GM12878 (cell line): ENCODE data around the gene CATSPER3.
"Not testable (repeated sequence)": the region's sequence is repeated elsewhere in the genome, so short reads cannot be mapped to it uniquely, and the experiment has no call there.

Experiments used
- CTCF ChIP-seq, 3 experiments: IDR thresholded peaks in 2 of 3; conservative IDR thresholded peaks in 1 of 3; 2 replicates each; pipeline ENCODE4 v1.5.1; 2011; ENCODE audit warnings: low read depth in 3 of 3, low read length in 3 of 3, mild to moderate bottlenecking in 3 of 3, control low read depth in 2 of 3, moderate library complexity in 2 of 3, inconsistent platforms in 1 of 3, mixed read lengths in 1 of 3; ENCODE audit not compliant: control insufficient read depth in 2 of 3, insufficient read depth in 1 of 3; ENCODE audit errors: extremely low read depth in 1 of 3
- NRF1 ChIP-seq: conservative IDR thresholded peaks from 2 replicates; pipeline ENCODE4 v1.6.1; 2011; ENCODE audit warnings: mild to moderate bottlenecking, low read depth, low read length, improper control_type of control experiment
- TAF1 ChIP-seq: IDR thresholded peaks from 2 replicates; pipeline ENCODE4 v1.6.1; 2011; ENCODE audit warnings: mild to moderate bottlenecking, low read depth, low read length, borderline replicate concordance
- TCF7 ChIP-seq: IDR thresholded peaks from 2 replicates; pipeline ENCODE4 v1.6.1; 2014; ENCODE audit warnings: antibody characterized with exemption, borderline replicate concordance

- TF ChIP-seq CTCF (IDR thresholded peaks at IDR 0.05 in 2 of 3, conservative IDR thresholded peaks at IDR 0.05 in 1 of 3; ENCODE audit: control insufficient read depth in 2 of 3, extremely low read depth in 1 of 3, insufficient read depth in 1 of 3, low read depth in 3 of 3, low read length in 3 of 3); TAF1; NRF1; TCF7: not testable (repeated sequence)
Observed at GRCh38 chr5:134998068-134998467, 30.4 kb downstream of the CATSPER3 start.
